22Rv1 (cell line): ENCODE data around the gene RNF217.

Source experiments
- ZFX ChIP-seq: fragments of 450-650 bp; IDR thresholded peaks from 2 replicates; pipeline ENCODE4 v1.6.1; 2017; ENCODE audit warnings: antibody characterized with exemption, borderline replicate concordance
- TF ChIP-seq, protein P1 (sequence below): fragments of 450-650 bp; IDR thresholded peaks from 2 replicates; pipeline ENCODE4 v1.5.1; 2017; ENCODE audit warnings: mild to moderate bottlenecking

DNA sequence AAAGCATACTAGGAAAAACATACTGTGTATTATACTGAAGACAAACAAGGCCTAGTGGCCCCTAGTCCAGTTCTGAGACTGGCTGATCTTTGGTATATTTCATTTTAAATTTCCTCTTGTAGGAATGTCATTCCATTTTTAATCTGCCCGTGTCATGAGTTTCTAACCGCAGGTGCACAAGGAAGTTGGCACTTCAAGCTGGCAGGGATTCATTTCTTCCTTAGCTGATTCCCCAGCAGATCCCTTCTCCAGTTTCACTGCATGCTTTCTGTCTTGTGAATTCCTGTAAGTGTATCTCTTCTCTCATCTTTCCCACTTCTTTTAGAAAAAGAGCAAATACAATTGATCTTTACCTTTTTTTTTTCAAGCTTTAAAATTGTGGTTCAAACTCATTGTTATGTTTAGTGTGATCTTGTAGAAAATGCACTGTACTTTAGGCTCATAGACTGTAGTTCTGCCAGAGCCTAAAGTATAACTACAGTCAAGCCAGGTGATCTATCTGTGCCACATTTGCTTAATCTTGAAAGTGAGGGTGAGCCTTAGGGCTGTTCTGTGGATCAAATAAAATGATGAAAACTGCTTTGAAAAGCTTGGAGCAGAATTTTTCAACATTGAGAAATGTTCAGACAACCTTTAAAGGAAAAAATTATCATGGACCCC is 37.0 kb downstream of the RNF217 start:
- TF ChIP-seq, protein P1, sequence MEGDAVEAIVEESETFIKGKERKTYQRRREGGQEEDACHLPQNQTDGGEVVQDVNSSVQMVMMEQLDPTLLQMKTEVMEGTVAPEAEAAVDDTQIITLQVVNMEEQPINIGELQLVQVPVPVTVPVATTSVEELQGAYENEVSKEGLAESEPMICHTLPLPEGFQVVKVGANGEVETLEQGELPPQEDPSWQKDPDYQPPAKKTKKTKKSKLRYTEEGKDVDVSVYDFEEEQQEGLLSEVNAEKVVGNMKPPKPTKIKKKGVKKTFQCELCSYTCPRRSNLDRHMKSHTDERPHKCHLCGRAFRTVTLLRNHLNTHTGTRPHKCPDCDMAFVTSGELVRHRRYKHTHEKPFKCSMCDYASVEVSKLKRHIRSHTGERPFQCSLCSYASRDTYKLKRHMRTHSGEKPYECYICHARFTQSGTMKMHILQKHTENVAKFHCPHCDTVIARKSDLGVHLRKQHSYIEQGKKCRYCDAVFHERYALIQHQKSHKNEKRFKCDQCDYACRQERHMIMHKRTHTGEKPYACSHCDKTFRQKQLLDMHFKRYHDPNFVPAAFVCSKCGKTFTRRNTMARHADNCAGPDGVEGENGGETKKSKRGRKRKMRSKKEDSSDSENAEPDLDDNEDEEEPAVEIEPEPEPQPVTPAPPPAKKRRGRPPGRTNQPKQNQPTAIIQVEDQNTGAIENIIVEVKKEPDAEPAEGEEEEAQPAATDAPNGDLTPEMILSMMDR: no peak
- no peak for TF ChIP-seq ZFX
